Measurements from ENCODE around the gene C1orf174. TPM values are rescaled to one million over a fixed set of nuclear protein-coding genes. Genes with fewer than 3 reads are reported as not detected.

C1orf174 gene
- total RNA-seq, 1 donor from 2014 or later: 45.3 TPM

DNA sequence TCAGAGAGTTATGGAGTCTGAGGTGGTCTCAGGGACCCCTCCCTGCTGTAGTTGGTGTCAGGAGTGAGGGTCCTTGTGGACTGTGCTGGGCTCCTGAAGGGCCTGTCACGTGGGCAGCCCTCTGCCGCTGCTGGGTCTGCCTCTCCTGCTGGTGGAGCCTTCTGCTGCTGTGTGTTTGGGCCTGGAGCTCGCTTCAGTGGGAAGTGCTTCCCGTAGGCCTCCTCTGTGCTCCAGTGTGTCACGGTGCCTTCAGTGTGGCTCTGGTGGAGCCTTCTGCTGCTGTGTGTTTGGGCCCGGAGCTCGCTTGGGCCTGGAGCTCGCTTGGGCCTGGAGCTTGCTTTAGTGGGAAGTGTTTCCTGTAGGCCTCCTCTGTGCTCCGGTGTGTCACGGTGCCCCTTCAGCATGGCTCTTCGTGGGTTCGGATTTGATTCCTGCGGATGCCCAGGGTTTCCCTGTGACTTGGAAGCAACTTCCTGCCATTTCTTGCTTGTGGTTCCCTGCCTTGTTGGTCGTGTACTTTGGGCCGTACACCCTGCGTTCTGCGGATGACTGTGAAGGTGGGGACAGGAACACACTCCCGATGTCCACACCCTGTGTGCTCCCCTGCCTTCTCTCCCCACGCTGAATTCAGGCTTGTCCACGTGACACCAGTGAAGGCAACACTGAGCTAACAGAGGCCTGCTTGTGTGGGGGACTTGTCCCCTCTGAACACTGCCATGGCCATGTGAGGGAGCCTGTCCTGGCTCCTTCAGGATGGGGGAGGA lies 19.5 kb downstream of the C1orf174 start:
- FAIRE-seq (no peak), DNase-seq (ENCODE audit: low read depth) (no peak)
- no peaks in the 10 kb centered on the region for H3K36me3 ChIP-seq (ENCODE audit: control insufficient read depth, insufficient read depth, low read length)

DNA sequence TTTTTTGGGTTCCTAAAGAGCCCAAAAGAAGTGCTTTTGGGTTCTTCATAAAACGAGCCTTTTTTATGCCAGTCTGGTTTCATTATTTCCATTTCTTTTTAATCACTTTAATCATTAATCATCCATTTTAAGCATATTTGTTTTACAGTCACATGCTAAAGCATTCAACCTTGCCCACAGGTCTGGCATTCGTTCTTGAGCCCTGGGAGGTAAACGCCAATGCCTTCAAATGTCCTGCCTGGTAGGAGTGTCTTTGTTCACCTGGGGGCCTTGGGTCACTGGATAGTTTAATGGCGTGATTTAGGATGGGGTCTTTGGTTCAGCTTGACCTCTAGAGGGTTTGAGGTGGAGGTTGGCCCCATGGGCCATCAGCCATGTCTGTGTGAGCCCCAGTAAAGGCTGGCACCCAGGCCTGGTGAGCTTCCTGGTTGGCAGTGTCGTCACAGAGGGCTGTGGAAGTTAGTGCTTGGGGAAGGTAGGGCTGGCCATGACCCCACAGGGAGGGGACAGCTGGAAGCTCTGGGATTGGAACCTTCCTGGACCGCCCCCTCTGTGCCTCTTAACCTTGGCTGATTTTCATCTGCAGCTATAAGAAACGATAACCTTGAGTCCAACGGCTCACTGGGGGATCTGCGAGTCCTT lies 20.2 kb downstream of the C1orf174 start:
- H3K27me3 ChIP-seq (ENCODE audit: control insufficient read depth, insufficient read depth, low read length): no peaks in the 10 kb centered on the region
- DNase-seq (ENCODE audit: low read depth) (no peak), FAIRE-seq (no peak)
- H3K36me3 ChIP-seq (ENCODE audit: control insufficient read depth, insufficient read depth, low read length): no peaks in the 10 kb centered on the region
- TF ChIP-seq, protein P1, sequence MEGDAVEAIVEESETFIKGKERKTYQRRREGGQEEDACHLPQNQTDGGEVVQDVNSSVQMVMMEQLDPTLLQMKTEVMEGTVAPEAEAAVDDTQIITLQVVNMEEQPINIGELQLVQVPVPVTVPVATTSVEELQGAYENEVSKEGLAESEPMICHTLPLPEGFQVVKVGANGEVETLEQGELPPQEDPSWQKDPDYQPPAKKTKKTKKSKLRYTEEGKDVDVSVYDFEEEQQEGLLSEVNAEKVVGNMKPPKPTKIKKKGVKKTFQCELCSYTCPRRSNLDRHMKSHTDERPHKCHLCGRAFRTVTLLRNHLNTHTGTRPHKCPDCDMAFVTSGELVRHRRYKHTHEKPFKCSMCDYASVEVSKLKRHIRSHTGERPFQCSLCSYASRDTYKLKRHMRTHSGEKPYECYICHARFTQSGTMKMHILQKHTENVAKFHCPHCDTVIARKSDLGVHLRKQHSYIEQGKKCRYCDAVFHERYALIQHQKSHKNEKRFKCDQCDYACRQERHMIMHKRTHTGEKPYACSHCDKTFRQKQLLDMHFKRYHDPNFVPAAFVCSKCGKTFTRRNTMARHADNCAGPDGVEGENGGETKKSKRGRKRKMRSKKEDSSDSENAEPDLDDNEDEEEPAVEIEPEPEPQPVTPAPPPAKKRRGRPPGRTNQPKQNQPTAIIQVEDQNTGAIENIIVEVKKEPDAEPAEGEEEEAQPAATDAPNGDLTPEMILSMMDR (IDR thresholded peaks at IDR 0.05; ENCODE audit: insufficient read depth, low read length, severe bottlenecking): no peak
- H3K4me3 ChIP-seq (ENCODE audit: low read depth, low read length): no peak overlapping the region

More for the DNA sequence above, 19.5 kb downstream of the C1orf174 start:
- TF ChIP-seq, protein P1 (IDR thresholded peaks at IDR 0.05; ENCODE audit: insufficient read depth, low read length, severe bottlenecking): no peak
- Histone ChIP-seq H3K27me3 (ENCODE audit: control insufficient read depth, insufficient read depth, low read length) (no peaks in the 10 kb centered on the region), H3K4me3 (ENCODE audit: low read depth, low read length) (no peak overlapping the region)

DNA sequence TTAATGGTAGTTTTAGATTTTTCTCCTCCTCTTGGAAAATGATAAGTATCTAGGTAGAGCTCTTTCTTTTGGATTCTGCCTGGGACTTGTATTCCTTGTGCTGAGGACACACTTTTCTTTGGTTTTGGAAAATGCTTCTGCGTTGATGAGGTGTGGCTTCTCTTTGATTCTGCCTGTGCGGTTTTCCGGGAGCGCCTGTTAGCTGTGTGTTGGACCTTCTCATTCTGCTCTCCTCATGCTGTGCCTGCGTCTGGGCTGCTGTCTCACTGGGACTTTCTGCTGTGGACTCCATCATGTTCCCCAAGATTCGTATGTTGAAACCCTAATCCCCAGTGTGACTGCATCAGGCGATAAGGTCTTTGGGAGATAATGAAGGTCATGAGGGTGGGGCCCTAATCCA lies 21.0 kb downstream of the C1orf174 start:
- TF ChIP-seq, protein P1 (IDR thresholded peaks at IDR 0.05; ENCODE audit: insufficient read depth, low read length, severe bottlenecking): no peak
- H3K4me3 ChIP-seq (ENCODE audit: low read depth, low read length): no peak overlapping the region
- H3K36me3 ChIP-seq (ENCODE audit: control insufficient read depth, insufficient read depth, low read length): no peaks in the 10 kb centered on the region
- FAIRE-seq (no peak), DNase-seq (ENCODE audit: low read depth) (no peak)
- no peaks in the 10 kb centered on the region for H3K27me3 ChIP-seq (ENCODE audit: control insufficient read depth, insufficient read depth, low read length)

DNA sequence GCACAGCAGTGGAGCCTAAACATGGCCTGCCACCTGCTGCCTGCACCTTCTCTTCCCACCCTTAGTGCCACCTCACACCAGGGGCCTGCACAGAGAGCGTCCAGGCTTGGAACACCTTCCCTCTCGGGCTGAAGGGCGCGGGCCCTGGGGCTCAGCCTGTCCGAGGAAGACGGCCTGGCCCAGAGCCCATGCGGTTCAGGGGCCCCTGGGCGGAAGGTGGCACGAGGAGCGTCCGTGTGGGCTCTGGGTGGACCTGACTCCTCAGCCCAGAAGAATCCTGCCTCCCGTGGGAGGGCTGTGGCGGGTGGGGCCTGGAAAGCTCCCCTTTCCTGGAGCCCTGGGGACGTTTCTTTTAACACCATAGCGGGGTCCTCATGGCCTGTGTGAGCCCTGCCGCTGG lies 23.4 kb downstream of the C1orf174 start:
- Histone ChIP-seq H3K27me3 (ENCODE audit: control insufficient read depth, insufficient read depth, low read length) (no peaks in the 10 kb centered on the region), H3K4me3 (ENCODE audit: low read depth, low read length) (no peak overlapping the region), H3K36me3 (ENCODE audit: control insufficient read depth, insufficient read depth, low read length) (peaks cover 3% of the 10 kb centered on the region)
- DNase-seq (ENCODE audit: low read depth): no peak
- TF ChIP-seq, protein P1 (IDR thresholded peaks at IDR 0.05; ENCODE audit: insufficient read depth, low read length, severe bottlenecking): no peak
- FAIRE-seq: no peak

DNA sequence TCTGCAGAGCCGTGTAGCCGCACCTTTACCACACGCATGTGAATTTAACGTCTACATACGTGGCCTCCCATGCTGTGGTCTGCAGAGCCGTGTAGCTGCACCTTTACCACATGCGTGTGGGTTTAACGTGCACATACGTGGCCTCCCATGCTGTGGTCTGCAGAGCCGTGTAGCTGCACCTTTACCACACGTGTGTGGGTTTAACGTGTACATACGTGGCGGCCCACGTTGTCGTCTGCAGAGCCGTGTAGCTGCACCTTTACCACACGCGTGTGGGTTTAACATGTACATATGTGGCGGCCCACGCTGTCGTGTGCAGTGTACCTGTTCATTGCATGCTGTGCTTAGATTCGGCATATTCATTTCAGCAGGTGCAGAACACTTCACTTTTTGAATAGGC lies 25.3 kb downstream of the C1orf174 start:
- DNase-seq (ENCODE audit: low read depth) (no peak), FAIRE-seq (peak; percentile 89)
- peaks cover 4% of the 10 kb centered on the region for H3K36me3 ChIP-seq (ENCODE audit: control insufficient read depth, insufficient read depth, low read length)
- no peak overlapping the region for H3K4me3 ChIP-seq (ENCODE audit: low read depth, low read length)
- no peaks in the 10 kb centered on the region for H3K27me3 ChIP-seq (ENCODE audit: control insufficient read depth, insufficient read depth, low read length)
- TF ChIP-seq, protein P1 (IDR thresholded peaks at IDR 0.05; ENCODE audit: insufficient read depth, low read length, severe bottlenecking): no peak

Data from bronchial epithelial cell (primary cell).